GM19468 (cell line): ENCODE data around the gene ATP2A2.

Experiments
- ATAC-seq: cut with Tn5 transposase; IDR thresholded peaks from one replicate; pipeline ENCODE4 v1.9.1; 2021; ENCODE audit warnings: mild to moderate bottlenecking, moderate library complexity, moderate number of reproducible peaks; ENCODE audit not compliant: unreplicated experiment; ENCODE audit errors: extremely low read depth

Gene ATP2A2

DNA sequence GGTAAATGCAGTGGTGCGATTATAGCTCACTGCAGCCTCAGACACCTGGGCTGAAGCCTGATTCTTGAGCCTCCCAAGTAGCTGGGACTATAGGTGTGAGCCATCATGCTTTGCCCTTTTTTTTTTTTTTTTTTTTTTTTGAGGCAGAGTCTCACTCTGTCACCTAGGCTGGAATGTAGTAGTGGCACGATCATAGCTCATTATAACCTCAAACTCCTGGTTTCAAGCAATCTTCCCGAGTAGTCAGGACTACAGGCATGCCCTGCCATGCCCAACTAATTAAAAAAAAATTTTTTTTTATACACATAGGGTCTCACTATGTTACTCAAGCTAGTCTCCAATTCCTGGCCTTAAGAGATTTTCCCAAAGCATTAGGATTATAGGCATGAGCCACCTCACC, 6.9 kb downstream of the ATP2A2 start:
- ATAC-seq, result no peak

DNA sequence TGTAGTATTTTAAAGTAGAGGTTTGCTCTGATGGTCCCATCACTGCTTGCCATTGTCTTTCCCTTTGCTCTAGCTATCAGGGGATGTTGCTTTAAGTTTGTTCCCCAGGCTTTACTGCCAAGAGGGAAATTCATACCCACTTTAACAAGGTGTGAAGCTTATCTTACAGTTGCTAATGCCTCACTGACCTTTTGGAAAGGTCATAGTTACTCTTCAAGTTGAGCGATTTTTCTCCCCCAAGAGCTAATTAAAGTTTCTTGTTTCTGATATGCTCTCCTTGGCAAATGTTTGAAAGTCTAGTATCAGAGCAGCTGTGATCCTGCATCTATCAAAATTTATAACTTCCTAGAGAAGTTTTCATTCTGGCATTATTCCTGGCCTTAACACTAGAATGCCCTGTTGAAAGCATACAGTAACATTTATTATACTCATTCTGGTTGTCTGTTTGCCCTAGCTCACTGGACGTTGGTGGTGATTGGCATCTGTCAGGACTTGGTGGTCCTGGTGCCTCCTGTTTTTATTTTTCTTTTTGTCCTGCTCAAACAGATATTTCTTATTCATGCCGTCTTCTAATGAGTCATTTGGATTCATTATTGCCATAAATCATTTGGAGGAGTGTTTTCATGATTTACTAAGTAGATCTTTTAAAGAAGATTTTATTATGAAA, 8.1 kb downstream of the ATP2A2 start:
- no peak for ATAC-seq

DNA sequence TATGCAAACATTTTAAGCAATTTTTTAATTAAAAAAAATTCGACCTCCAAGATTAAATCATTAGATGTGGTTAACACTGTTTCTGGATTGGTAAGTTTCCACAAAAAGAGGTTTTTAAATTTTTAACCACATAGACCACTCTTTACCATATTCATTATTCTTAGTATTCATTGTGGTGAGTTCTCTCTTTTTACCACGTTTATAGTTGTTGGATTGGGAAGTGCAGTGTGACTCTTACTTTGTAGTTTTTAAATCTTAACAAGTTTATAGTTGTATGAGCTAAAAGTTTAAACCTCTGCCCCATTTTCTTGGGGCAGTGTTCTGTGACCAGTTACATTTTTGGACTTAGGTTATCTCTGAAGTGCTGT, 8.6 kb downstream of the ATP2A2 start:
- no peak for ATAC-seq

DNA sequence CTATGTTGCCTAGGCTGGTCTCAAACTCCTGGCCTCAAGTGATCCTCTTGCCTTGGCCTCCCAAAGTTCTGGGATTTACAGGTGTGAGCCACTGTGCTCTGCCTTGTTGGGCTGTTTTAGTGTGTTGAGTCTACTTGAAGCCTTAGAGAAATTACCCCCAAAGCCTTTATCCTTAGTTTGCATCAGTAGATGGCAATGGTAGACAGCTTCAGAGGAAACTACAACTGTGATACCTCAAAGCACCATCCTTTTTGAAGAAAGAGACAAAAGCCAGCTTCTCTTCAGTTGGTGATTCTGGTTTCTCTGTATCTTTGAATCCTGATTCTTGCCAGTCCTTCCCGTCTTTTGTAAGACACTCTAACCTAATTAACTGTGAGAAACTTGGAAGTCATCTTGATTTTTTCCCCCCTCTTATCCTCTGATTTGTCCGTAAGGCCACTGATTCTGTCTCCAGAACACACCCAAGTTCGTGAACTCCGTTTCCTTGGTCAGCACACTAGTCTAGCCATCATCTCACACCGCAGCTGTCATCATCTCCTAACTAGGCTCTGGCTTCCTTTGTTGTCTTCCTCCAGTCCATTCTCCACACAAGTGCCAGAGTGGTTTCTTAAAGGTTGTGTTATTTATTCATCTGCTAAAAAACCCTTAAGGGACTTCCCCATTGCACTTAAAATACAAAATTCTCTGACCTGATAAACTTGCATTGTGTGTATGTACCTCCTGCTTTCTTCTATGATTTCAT, 20.2 kb downstream of the ATP2A2 start:
- ATAC-seq, result no peak

DNA sequence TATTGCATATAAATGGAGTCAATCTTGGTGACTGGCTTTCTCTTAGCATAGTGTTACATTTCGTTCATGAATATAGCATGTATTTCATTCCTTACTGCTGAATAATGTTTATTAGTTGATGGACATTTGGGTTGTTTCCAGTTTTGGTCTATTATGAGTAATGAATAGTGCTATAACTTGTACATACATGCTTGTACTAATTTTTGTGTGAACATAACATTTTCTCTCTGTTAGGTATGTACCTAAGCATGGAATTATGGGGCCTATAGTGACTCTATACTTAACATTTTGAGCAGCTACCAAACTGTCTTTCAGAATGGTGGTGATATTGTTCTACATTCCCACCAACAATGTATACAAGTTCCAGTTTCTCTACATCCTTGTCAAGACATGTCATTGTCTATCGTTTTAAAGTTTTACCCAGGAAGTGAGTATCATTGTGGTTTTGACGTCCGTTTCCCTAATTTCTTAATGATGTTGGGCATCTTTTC, 23.1 kb downstream of the ATP2A2 start:
- no peak for ATAC-seq

DNA sequence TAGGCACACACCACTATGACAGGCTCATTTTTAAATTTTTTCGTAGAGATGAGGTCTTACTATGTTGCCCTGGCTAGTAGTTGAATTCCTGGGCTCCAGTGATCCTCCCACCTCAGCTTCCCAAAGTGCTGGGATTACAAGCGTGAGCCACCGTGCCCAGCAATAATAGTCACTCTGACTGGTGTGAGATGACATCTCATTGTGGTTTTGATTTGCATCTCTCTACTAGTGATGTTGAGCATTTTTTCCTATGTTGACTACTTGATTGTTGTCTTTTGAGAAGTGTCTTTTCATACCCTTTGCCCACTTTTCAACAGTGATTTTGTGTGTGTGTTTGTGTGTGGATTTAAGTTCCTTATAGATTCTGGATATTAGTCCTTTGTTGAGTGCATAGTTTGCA, 26.3 kb downstream of the ATP2A2 start:
- ATAC-seq, result no peak

DNA sequence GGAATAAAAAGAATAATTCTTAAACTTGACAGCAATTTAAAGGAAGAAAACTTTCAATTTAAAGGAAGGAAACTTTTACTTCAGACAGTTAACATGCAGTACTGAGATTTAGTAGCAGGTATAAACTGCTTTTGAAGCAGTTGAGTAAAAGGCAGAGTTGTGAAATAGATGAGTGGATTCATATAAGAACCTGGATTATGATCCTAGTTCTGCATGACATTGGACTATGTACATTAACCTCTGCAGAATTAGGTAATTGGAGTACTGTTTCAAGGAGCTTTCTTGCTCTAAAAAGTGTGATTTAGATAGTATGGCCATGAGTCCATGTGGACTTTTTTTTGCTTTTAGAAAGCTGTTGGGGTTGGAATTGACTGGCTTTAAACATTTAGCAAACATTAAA, 29.7 kb downstream of the ATP2A2 start:
- ATAC-seq, result no peak

DNA sequence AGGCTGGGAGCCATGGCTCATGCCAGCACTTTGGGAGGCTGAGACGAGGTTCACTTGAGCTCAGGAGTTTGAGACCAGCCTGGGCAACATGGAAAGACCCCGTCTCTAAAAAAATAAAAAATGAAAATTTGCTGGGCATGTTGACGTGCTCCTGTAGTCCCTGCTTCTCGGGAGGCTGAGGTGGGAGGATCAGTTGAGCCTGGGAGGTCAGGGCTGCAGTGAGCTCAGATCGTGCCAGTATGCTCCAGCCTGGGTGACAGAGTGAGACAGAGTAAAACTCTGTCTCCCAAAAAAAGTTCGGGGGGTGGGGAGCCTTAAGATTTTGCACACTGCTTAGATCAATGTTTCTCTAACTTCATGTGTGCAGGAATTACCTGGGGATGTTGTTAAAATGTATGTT, 30.9 kb downstream of the ATP2A2 start:
- ATAC-seq, result no peak

DNA sequence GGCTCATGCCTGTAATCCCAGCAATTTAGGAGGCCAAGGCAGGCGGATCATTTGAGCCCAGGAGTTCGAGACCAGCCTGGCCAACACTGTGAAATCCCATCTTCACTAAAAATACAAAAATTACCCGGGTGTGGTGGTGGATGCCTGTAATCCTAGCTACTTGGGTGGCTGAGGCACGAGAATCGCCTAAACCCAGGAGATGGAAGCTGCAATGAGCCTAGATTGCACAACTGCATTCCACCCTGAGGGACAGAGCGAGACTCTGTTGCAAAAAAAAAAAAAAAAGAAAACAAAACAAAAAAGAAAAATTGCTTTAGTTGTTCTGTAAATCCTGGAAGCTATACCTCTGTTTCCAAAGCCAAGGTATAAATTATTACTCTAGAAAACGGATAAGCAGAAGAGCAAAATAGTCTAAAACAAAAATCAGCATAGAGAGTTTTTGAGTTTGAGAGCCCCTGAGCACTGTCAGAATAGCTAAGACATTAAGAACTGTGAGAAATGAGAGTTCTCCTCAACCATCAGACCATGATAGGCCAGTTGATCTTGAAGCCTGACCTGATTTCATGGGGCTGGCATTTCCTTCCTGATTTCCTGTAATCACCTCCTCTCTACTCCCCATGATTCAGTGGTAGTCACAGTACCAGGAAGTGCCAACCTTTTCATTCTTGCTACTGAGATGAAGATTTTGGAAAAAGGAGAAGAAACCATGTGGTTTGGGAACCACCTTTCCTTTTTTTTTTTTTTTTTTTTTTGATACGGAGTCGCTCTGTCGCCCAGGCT, 31.7 kb downstream of the ATP2A2 start:
- ATAC-seq, result no peak

DNA sequence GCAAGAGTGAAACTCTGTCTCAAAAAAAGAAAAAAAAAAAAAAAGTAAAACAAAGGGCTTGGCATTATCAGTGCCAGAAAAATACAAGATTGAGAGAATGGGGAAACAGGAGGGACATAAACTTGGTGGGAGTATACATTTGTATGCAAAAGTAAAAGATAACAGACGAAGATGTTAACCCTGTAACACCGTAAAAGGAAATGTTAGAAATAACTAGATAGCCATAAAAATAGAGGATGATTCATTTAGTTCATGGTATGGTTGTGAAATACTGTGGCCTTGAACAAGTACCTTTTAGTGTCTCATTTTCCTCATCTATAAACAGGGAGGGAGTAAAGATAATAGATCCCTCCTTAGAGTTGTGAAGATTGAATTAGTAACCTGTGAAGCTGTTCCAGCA, 33.3 kb downstream of the ATP2A2 start:
- no peak for ATAC-seq

DNA sequence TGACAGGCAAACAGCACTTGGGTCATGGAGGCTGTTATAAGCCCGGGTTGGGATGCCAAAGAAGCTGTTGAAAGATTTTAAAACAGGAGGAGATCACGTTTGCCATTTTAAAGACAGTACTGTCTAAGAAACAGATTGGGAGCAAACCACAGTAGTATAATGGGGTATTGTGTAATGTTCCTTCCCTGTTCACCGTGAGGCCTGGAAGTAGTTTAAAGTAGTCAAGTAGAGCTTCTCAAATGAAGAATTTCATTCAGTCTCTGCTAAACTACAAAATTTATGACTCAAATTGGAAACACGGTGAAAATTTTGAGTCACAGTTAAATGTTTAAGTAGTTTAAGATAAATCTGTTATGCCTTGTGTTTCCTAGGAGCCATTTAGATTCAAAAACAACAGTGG, 35.8 kb downstream of the ATP2A2 start:
- ATAC-seq, result no peak

DNA sequence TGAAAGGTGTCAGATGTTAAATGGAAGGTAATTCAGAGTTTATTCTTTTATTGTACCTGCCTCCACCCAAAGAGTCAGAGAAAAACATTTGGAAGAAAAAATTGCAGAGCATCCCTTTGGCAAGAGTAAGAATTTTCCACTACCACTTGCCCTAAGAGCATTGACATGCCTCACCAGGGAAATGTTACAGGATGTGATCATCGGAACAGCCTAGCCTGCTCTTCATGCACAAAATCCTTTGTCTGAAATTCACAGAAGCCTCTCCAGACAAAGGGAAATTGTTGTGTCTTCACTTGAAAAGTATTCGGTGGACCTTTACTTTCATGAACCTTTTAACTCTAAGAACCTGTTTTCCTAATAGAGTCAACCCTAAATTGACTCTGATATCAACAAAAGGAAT, 36.9 kb downstream of the ATP2A2 start:
- no peak for ATAC-seq

DNA sequence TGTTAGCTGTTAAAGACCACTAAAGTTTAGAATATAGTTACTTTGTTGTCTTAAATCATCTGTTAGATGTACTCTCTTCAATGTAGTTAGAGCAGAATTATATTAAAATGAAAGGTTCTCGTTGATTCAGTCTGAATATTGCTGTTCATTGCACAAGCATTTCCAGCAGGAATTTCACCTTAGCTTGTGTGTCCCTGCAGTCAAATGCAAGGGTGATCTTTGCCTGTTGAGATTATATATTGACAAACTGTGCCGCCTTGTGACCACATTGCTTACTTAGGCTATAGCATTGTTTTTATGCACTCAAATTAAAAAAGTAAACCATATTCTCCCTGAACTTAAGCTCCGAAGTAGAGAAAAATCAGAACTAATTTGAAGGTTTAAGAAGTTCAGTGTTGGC, 39.5 kb downstream of the ATP2A2 start:
- ATAC-seq, result no peak

DNA sequence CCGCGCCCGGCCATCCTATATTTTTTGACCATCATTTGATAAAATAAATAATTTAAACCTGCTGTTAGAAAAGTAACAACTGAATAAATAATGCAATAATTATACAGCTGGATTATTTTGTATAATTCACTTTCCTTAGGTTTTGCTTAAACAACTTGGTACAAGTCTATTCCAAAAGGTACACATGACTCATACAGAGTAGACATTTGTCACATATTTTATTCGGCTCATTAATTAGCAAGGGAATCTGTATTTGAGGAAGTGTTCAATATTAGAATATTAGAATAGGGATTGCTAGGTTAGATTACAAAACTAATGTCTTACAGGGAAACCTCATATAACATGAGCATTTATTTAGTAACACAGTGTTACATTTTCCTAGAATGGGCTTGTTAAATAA, 48.7 kb downstream of the ATP2A2 start:
- no peak for ATAC-seq

DNA sequence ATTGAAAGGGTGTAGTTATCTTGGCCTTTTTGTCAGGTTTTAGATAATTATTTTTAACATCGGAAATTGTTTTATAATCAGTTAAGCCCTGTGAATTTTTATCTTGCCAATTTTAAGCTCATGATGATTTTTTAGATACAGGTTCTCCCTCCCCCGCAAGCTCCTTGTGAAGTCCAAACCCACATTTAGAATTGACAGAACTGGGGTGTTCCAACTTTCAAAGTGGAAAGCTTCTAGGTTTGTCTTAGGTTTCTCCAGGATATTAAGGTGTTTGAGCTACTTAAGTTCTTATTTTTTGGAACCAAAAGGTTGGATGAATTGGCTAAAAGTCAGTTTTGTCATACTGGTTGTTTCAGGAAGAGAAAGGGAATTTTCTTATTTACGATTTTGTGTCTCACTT, 49.1 kb downstream of the ATP2A2 start:
- no peak for ATAC-seq

DNA sequence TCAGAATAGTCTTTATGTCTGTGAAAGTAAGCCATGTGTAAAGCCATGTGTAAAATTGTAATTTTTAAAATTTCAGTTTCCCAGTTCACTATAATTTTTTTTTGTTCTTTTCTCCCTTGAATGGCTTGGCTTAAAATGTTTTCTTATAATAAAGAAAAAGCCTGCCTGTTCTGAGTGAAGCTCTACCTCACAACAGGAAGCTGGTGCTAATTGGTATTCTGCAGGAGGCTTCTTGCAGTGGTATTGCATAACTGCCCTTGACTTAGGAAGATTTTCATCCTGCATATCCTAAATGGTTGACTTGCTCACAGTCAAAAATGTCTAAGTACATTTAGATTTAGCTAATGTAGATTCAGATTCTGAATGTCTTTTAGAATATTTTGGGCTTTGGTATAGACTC, 49.5 kb downstream of the ATP2A2 start:
- no peak for ATAC-seq

DNA sequence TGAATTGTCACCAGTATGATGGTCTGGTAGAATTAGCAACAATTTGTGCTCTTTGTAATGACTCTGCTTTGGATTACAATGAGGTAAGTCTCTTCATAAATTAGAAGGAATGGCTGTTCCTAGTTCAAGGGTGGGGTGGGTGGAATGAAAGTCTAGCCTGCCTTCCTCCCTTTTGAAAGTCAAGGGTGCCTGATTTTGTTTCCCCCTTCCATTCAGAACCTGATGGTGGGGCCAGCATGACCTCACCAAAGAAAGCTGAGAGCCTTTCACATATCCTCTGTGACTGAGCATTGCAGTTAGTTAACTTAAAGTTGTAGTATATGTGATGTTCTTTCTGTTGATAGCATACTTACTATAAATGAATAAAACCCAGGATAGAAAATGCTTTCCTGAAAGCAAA, 52.2 kb downstream of the ATP2A2 start:
- ATAC-seq, result no peak

DNA sequence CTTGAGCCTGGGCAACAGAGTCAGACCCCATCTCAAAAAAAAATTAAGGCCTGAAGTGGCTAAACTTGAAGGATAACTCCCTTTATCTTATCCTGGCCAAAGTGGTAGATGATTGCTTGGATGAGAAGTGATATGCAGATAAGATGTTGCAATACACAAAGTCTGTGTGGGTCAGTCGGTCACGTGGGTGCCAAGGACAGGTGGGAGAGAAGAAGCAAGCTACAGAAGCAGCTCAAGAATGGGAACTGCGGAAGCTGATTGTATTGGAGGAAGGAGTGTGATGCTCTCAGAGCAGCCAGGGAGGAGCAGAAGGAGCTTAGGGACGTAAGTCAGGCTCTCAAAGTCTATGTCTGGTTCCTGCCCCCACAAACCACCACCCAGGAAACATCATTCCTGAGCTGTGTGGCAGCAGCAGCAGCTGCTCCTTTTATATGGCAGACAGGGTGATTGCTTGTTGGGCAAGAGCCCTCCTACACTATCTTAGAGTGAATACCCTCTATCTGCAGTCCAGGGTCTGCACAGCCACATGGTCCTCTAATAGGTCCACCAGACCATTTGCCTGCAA, 54.5 kb downstream of the ATP2A2 start:
- no peak for ATAC-seq

DNA sequence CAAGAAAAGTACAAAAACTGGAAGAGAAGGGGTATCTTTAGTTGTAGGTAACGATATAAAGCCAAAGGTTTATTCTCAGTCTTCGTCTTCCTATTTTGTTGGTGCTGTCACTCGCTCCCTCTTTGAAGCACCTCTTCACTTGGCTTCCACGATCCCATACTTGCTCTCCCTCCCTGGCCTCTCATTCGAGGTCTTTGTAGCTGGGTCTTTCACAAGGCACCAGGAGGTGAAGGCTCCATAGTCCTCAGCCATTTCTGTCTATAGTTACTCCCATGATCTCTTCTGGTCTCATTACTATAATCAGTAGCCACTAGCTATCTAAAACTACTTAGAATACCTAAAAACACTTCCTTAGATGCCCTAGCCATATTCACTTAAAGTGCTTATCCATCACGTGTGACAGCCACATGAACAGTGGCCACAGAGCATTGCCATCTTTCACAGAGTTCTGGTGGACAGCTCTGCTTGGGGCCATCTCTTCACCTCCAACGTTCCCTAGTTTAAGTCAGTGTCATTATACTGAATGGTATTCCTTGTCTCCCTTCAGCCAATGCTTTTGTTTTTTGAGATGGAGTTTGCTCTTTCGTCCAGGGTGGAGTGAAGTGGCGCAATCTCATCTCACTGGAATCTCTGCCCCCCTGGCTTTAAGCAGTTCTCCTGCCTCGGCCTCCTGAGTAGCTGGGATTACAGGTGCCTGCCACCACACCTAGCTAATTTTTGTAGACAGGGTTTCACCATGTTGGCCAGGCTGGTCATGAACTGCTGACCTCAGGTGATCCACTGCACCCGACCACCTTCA, 57.1 kb downstream of the ATP2A2 start:
- no peak for ATAC-seq

DNA sequence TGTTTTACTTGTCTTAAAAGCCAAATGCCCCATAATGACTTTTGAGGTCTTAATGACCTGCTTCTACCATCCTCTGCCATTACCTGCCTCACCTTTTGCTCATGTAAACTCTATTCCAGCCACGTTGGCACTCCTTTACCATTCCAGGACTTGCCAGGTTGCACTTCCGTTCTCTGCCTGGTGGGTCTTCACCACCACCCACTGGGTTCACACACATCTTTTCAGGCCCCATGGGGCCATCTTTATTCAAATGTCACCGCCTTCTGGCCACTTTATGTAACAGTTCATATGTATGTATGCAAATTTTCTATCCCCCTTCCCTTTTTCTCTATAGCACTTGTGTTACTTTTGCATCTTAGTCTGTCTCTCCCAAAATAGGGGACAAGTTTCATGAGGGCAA, 57.7 kb downstream of the ATP2A2 start:
- ATAC-seq, result no peak
